MCF 10A (cell line): ENCODE data around the gene RNF150. TPM values are rescaled to one million over a fixed set of nuclear protein-coding genes. Genes with fewer than 3 reads are reported as not detected.

Source experiments
- BruUV-seq: library from RNA; stranded (reverse); fragments of 400-500 nt; replicated peaks from 2 replicates; lab custom pipeline; 2021; lab: Mats Ljungman, UMichigan
- CTCF ChIA-PET: fragments of 300-600 bp; sonication (Branson Sonifier 250); formaldehyde crosslinking; extraction: SDS; loops from one replicate; lab custom pipeline; 2021; ENCODE audit warnings: antibody characterized with exemption, inconsistent platforms; lab: Yijun Ruan, JAX
- POLR2A ChIA-PET: fragments of 300-600, 350-650 bp; sonication (Branson Sonifier 250); formaldehyde crosslinking; extraction: SDS; loops from one replicate; lab custom pipeline; 2020; ENCODE audit warnings: antibody characterized with exemption, inconsistent platforms; lab: Yijun Ruan, JAX
- DNase-seq: peaks from one replicate; pipeline ENCODE4 v3.0.0-alpha.2; 2018; ENCODE audit not compliant: unreplicated experiment
- H3K27ac Mint-ChIP-seq: one replicate; pipeline ENCODE4 v1.8.0; 2022; ENCODE audit warnings: mild to moderate bottlenecking, low read depth, mixed read lengths; ENCODE audit not compliant: unreplicated experiment
- H3K27me3 Mint-ChIP-seq: one replicate; pipeline ENCODE4 v1.8.0; 2022; ENCODE audit warnings: mixed read lengths; ENCODE audit not compliant: insufficient read depth, unreplicated experiment
- H3K36me3 Mint-ChIP-seq: one replicate; pipeline ENCODE4 v1.8.0; 2022; ENCODE audit warnings: mild to moderate bottlenecking, moderate library complexity, mixed read lengths; ENCODE audit not compliant: insufficient read depth, unreplicated experiment
- H3K4me1 Mint-ChIP-seq: one replicate; pipeline ENCODE4 v1.8.0; 2022; ENCODE audit warnings: mixed read lengths; ENCODE audit not compliant: insufficient read depth, unreplicated experiment
- H3K4me3 Mint-ChIP-seq: one replicate; pipeline ENCODE4 v1.8.0; 2022; ENCODE audit warnings: mild to moderate bottlenecking, moderate library complexity, mixed read lengths; ENCODE audit not compliant: unreplicated experiment
- H3K9me3 Mint-ChIP-seq: one replicate; pipeline ENCODE4 v1.8.0; 2022; ENCODE audit warnings: mixed read lengths; ENCODE audit not compliant: unreplicated experiment
- intact Hi-C: fragments of 100-400 bp; cut with micrococcal nuclease; formaldehyde crosslinking; loops from 2 replicates; pipeline ENCODE4 v1.14.1; 2022
- total RNA-seq: library from RNA; stranded (reverse); gene quantifications from 2 replicates; pipeline ENCODE4 v1.2.3, GENCODE V29; 2022
- TF ChIP-seq, protein P1 (sequence below): fragments of 200-600 bp; IDR thresholded peaks from one replicate; pipeline ENCODE4 v1.8.0; 2022; ENCODE audit warnings: antibody characterized with exemption, mild to moderate bottlenecking; ENCODE audit not compliant: unreplicated experiment

RNF150 gene
- total RNA-seq, 1 experiment from 2014 or later = 0.44 TPM

DNA sequence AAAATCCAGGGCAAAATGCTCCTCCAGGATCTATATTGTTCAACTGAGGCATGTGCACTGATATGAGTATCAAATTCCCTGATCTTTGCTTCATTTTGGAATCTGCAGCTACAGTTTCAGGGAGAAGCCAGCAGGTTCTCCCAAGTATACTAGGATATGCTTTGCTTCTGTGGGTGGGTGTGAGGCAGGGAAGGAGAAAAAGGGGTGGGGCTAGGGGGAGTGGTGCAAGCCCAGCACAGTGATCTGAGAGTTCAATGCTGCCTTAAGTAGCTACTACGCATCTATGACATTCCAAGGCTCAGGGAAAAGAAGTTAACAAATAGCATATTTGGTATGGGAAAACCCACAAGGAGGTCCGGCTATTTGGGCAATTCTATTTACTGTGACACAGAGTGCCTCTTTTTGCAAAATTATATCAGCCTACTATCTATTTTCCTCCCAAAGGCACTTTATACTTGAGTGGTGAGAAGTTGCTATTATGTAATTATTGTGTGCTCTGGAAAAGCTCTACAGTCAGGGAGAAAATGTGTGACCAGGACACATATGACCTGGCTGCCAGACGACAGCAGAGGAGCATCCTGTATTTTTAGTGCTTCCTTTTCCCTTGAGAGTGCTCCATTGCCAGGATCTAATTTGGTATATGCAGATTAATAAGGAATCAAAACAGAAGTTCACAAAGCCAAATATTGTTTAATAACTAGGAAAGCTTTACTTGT lies 162.0 kb downstream of the RNF150 start:
- no peaks in the 10 kb centered on the region for H3K36me3 Mint-ChIP-seq
- POLR2A ChIA-PET = interaction anchor here (0.6 kb wide), 1 partner anchor 12 kb away, joined by 3 read pairs; no protein-coding TSS in a partner anchor
- H3K4me3 Mint-ChIP-seq = no peak overlapping the region
- no peak overlapping the region for H3K27ac Mint-ChIP-seq
- no peaks in the 10 kb centered on the region for H3K27me3 Mint-ChIP-seq
- intact Hi-C loops = no loop called here
- TF ChIP-seq, protein P1, sequence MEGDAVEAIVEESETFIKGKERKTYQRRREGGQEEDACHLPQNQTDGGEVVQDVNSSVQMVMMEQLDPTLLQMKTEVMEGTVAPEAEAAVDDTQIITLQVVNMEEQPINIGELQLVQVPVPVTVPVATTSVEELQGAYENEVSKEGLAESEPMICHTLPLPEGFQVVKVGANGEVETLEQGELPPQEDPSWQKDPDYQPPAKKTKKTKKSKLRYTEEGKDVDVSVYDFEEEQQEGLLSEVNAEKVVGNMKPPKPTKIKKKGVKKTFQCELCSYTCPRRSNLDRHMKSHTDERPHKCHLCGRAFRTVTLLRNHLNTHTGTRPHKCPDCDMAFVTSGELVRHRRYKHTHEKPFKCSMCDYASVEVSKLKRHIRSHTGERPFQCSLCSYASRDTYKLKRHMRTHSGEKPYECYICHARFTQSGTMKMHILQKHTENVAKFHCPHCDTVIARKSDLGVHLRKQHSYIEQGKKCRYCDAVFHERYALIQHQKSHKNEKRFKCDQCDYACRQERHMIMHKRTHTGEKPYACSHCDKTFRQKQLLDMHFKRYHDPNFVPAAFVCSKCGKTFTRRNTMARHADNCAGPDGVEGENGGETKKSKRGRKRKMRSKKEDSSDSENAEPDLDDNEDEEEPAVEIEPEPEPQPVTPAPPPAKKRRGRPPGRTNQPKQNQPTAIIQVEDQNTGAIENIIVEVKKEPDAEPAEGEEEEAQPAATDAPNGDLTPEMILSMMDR = no peak
- H3K9me3 Mint-ChIP-seq = no peaks in the 10 kb centered on the region
- BruUV-seq = no TSS peak
- CTCF ChIA-PET = no interaction called here
- no peaks in the 10 kb centered on the region for H3K4me1 Mint-ChIP-seq
- DNase-seq = no peak

DNA sequence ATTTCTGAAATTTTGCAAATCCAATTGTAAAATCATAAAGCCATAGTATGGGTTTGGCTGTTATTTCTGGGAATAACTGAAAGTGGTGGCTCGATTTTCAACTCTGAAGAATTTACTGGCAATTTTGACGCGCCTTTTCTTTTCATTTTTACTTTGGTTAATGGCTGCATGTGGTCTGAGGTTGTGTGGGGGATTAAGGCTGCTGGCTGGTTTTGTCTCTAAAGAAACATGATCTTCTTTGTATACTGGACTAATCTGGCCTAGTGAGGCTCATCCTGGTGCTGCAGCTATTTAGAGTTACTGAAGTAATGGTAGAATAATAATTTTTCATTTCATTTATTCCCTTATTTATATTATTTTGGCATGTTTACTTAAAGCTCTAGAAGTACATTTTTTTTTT lies 164.0 kb downstream of the RNF150 start:
- CTCF ChIA-PET = no interaction called here
- intact Hi-C loops = loop anchor here (10.0 kb wide), 1 partner anchor 104 kb away; no protein-coding TSS in a partner anchor
- BruUV-seq = no TSS peak

DNA sequence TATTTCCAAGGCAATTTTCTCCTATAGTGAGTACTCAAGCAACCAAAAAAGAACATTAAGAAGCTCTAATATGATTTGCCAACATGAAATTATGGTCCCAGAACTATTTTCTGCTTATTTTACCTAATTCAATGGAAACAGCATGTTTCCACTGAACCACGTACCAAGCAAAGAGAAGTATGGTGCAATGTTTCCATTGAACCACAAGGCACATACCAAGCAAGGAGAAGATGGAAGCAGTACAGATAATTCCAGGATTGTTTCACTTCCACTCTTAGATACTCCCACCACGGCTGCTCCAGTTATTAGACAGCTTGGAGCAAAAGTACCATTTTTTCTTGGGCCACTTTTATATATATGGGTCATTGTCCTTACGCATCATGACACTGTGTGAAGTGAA lies 164.9 kb downstream of the RNF150 start:
- TF ChIP-seq, protein P1 = no peak
- no TSS peak for BruUV-seq
- intact Hi-C loops = loop anchor here (10.0 kb wide), 1 partner anchor 104 kb away; no protein-coding TSS in a partner anchor
- CTCF ChIA-PET = interaction anchor here (0.5 to 1.0 kb wide), 2 partner anchors 13 to 360 kb away, joined by 3 to 7 read pairs; no protein-coding TSS in a partner anchor
- no peaks in the 10 kb centered on the region for H3K27me3 Mint-ChIP-seq
- POLR2A ChIA-PET = no interaction called here
- H3K9me3 Mint-ChIP-seq = no peaks in the 10 kb centered on the region
- H3K4me3 Mint-ChIP-seq = no peak overlapping the region
- H3K36me3 Mint-ChIP-seq = no peaks in the 10 kb centered on the region
- no peak overlapping the region for H3K27ac Mint-ChIP-seq
- no peak for DNase-seq
- no peaks in the 10 kb centered on the region for H3K4me1 Mint-ChIP-seq

More for the DNA sequence above, 164.0 kb downstream of the RNF150 start:
- H3K9me3 Mint-ChIP-seq = no peaks in the 10 kb centered on the region
- DNase-seq = no peak
- H3K4me1 Mint-ChIP-seq = no peaks in the 10 kb centered on the region
- TF ChIP-seq, protein P1 = no peak
- no peaks in the 10 kb centered on the region for H3K27me3 Mint-ChIP-seq
- no peak overlapping the region for H3K4me3 Mint-ChIP-seq
- no peak overlapping the region for H3K27ac Mint-ChIP-seq
- H3K36me3 Mint-ChIP-seq = no peaks in the 10 kb centered on the region
- POLR2A ChIA-PET = no interaction called here

DNA sequence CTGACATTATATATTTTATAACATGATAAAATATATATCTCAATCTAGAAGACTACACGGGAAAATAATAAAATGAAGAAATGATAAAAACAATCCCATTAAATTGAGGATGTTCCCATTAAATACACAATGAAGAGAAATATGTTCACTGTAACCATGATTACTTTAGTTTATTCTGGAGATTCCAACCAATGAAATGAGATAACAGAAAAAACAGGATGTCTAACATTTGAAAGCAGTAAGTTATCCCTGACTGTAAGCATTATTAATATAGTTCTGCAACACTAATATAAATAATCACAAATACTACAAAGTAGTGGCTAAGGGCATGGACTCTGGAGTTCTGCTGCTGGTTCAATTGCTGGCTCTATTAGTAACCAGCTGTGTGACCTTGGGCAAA lies 169.4 kb downstream of the RNF150 start:
- DNase-seq = no peak
- intact Hi-C loops = loop anchor here (10.0 kb wide), 1 partner anchor 99 kb away; no protein-coding TSS in a partner anchor
- Mint-ChIP-seq H3K4me1 (no peaks in the 10 kb centered on the region), H3K27me3 (no peaks in the 10 kb centered on the region), H3K27ac (no peak overlapping the region), H3K9me3 (no peaks in the 10 kb centered on the region), H3K4me3 (no peak overlapping the region), H3K36me3 (no peaks in the 10 kb centered on the region)
- no TSS peak for BruUV-seq
- CTCF ChIA-PET = no interaction called here
- TF ChIP-seq, protein P1 = no peak
- POLR2A ChIA-PET = no interaction called here
